ENCODE results near the gene PACSIN2. TPM values are rescaled to one million over a fixed set of nuclear protein-coding genes. Genes with fewer than 3 reads are reported as not detected.
A peak's percentile ranks its signal among the peaks of the same experiment; 100 is the strongest.

PACSIN2 gene
- total RNA-seq, 1 donor from 2014 or later = 93.4 TPM

DNA sequence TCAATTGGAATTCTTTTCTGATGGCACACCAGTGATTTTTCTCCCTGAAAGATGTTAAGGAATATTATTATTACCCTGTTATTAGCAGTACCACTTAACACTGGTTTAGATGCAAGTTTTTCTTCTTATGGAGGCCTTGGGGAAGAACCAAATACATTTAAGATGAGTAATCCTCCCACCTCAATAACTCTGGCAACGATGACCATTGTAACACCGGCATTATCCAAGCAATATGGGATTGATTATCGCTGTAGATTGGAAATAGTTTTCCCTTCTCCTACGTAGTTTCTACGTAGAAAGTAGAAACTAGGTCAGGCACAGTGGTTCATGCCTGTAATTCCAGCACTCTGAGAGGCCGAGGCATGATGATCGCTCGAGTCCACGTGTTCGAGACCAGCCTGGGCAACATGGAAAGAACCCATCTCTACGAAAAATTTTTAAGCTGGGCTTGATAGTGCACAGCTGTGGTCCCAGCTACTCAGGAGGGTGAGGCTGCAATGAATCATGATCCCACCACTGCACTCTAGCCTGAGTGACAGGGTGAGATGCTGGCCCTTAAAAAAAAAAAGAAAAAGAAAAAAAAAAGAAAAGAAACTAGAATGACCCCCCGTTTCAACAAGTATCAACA, 45.5 kb downstream of the PACSIN2 start:
- Mint-ChIP-seq H3K27me3 (ENCODE audit: low read depth) (no peaks in the 10 kb centered on the region), H3K9me3 (ENCODE audit: low read depth) (no peaks in the 10 kb centered on the region), H3K27ac (ENCODE audit: unreplicated experiment) (peak overlapping the region; percentile 17), H3K4me1 (ENCODE audit: low read depth) (peaks cover 53% of the 10 kb centered on the region), H3K4me3 (ENCODE audit: unreplicated experiment) (no peak overlapping the region), H3K36me3 (ENCODE audit: low read depth) (peaks cover 6% of the 10 kb centered on the region)
- no peak for DNase-seq (ENCODE audit: low spot score)
- TF ChIP-seq, protein P1, sequence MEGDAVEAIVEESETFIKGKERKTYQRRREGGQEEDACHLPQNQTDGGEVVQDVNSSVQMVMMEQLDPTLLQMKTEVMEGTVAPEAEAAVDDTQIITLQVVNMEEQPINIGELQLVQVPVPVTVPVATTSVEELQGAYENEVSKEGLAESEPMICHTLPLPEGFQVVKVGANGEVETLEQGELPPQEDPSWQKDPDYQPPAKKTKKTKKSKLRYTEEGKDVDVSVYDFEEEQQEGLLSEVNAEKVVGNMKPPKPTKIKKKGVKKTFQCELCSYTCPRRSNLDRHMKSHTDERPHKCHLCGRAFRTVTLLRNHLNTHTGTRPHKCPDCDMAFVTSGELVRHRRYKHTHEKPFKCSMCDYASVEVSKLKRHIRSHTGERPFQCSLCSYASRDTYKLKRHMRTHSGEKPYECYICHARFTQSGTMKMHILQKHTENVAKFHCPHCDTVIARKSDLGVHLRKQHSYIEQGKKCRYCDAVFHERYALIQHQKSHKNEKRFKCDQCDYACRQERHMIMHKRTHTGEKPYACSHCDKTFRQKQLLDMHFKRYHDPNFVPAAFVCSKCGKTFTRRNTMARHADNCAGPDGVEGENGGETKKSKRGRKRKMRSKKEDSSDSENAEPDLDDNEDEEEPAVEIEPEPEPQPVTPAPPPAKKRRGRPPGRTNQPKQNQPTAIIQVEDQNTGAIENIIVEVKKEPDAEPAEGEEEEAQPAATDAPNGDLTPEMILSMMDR (IDR thresholded peaks at IDR 0.05) = no peak

DNA sequence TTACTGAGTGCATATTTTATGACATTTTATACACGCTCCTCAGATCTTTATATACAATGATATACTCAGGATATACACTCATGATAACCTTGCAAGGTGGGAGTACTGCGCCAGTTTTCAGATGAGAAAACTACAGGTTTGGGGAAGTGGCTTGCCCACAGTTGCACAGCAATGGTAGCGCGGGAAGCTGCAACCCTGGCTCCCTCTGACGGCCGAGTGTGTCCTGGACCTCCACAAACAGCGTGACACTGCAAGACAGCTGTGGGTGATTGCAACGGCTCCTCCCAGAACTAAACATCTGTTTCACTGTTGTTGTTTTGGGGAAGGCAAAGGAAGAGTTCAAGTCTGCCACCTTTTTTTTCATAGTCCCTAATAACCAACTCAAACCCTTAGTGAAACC, 47.0 kb downstream of the PACSIN2 start:
- Mint-ChIP-seq H3K9me3 (ENCODE audit: low read depth) (no peaks in the 10 kb centered on the region), H3K27me3 (ENCODE audit: low read depth) (no peaks in the 10 kb centered on the region), H3K4me1 (ENCODE audit: low read depth) (peaks cover 56% of the 10 kb centered on the region), H3K27ac (ENCODE audit: unreplicated experiment) (no peak overlapping the region), H3K36me3 (ENCODE audit: low read depth) (peaks cover 7% of the 10 kb centered on the region), H3K4me3 (ENCODE audit: unreplicated experiment) (no peak overlapping the region)
- TF ChIP-seq, protein P1 (IDR thresholded peaks at IDR 0.05) = peak; percentile 6
- no peak for DNase-seq (ENCODE audit: low spot score)

GRCh38 chr22:42967005-42967404, 47.9 kb downstream of the PACSIN2 start:
- H3K4me1 Mint-ChIP-seq (ENCODE audit: low read depth) = peaks cover 60% of the 10 kb centered on the region
- no peak overlapping the region for H3K27ac Mint-ChIP-seq (ENCODE audit: unreplicated experiment)

DNA sequence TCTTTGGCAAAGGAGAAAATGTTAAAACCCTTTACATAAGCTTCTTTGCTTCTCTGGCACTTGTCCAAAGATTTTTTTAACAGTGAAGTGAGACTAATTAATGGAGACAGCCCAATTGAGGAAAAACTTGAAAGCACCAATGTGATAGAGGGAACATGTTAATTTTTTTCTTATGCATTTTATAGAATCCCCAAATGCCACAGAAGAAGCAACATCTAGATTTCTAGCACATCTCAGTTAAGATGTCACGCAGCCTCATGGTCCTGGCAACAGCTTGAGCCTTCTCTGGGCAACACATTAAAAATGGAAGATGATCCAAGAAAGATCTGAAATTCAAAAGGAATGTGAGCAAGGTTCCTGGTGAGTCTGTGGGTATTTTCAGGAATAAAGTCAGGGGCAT, 48.5 kb downstream of the PACSIN2 start:
- Mint-ChIP-seq H3K4me3 (ENCODE audit: unreplicated experiment) (no peak overlapping the region), H3K4me1 (ENCODE audit: low read depth) (peaks cover 65% of the 10 kb centered on the region), H3K27ac (ENCODE audit: unreplicated experiment) (peak overlapping the region; percentile 58), H3K9me3 (ENCODE audit: low read depth) (no peaks in the 10 kb centered on the region), H3K36me3 (ENCODE audit: low read depth) (peaks cover 7% of the 10 kb centered on the region), H3K27me3 (ENCODE audit: low read depth) (no peaks in the 10 kb centered on the region)
- TF ChIP-seq, protein P1 (IDR thresholded peaks at IDR 0.05) = no peak
- DNase-seq (ENCODE audit: low spot score) = no peak

More at GRCh38 chr22:42967005-42967404, 47.9 kb downstream of the PACSIN2 start:
- Mint-ChIP-seq H3K9me3 (ENCODE audit: low read depth) (no peaks in the 10 kb centered on the region), H3K27me3 (ENCODE audit: low read depth) (no peaks in the 10 kb centered on the region), H3K4me3 (ENCODE audit: unreplicated experiment) (no peak overlapping the region), H3K36me3 (ENCODE audit: low read depth) (peaks cover 7% of the 10 kb centered on the region)
- TF ChIP-seq, protein P1 (IDR thresholded peaks at IDR 0.05) = no peak
- no peak for DNase-seq (ENCODE audit: low spot score)

- Mint-ChIP-seq H3K36me3 (ENCODE audit: low read depth) (peaks cover 7% of the 10 kb centered on the region), H3K4me1 (ENCODE audit: low read depth) (peaks cover 77% of the 10 kb centered on the region), H3K27ac (ENCODE audit: unreplicated experiment) (peak overlapping the region; percentile 74)
These were observed 49.8 kb downstream of the PACSIN2 start for GRCh38 chr22:42964994-42965699.

More at GRCh38 chr22:42964994-42965699, 49.8 kb downstream of the PACSIN2 start:
- TF ChIP-seq, protein P1 (IDR thresholded peaks at IDR 0.05) = no peak
- Mint-ChIP-seq H3K9me3 (ENCODE audit: low read depth) (no peaks in the 10 kb centered on the region), H3K27me3 (ENCODE audit: low read depth) (no peaks in the 10 kb centered on the region), H3K4me3 (ENCODE audit: unreplicated experiment) (no peak overlapping the region)
- DNase-seq (ENCODE audit: low spot score) = no peak

Data from chondrocyte (in vitro differentiated cells).